ENCODE results near the gene TRIM38. TPM values are rescaled to one million over a fixed set of nuclear protein-coding genes. Genes with fewer than 3 reads are reported as not detected.

TRIM38 gene
- total and polyA plus RNA-seq, 2 donors (not counting 3 experiments of a cell fraction or from before 2014, with no cell fraction given): 5.1 to 13.2 TPM

DNA sequence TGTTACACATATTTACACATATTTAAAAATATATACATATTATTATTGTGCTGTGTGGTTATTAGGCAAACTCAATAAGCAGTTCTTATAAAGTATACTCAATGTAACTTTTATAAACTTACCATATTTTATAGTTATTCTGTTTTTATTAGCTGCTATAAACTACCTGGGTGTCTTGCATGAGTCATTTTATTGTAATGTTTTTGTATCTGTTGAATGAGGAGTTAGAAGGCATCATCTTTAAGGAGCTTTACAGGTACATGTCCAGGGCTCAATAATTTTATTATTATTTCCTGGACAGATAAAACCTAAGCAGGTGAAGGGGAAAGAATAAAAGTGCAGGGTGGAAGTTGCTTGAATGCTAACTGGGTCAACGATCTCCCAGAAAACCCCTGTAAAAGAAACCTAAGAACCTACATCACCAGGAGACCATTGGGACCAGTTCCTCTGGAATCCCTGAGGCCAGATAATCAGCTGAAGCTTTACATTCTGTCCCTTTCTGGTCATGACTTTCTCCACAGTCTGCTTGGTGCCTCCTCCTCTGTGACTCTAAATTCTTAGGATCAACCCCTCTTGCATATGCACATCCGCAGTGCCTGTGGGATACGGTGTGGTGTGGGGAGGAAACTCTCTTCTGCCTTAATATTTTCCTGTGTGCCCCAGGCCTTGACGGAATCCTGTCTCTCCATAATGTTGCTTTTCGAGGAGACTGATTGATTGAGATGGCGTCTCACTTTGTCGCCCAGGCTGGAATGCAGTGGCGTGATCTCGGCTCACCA, 38.0 kb downstream of the TRIM38 start:
- dilution Hi-C loops (cut with MboI; ENCODE audit: extremely low pct_ligation_motif_present, low sequenced_read_pairs): no loop called here
- no peak for DNase-seq (ENCODE audit: low read depth, low spot score)
- TF ChIP-seq JUN (IDR thresholded peaks at IDR 0.05; ENCODE audit: borderline replicate concordance, insufficient read depth, insufficient read length, low read depth) (no peak), MYC (IDR thresholded peaks at IDR 0.05; ENCODE audit: low read depth, low read length) (no peak)
- TF ChIP-seq, protein P1, sequence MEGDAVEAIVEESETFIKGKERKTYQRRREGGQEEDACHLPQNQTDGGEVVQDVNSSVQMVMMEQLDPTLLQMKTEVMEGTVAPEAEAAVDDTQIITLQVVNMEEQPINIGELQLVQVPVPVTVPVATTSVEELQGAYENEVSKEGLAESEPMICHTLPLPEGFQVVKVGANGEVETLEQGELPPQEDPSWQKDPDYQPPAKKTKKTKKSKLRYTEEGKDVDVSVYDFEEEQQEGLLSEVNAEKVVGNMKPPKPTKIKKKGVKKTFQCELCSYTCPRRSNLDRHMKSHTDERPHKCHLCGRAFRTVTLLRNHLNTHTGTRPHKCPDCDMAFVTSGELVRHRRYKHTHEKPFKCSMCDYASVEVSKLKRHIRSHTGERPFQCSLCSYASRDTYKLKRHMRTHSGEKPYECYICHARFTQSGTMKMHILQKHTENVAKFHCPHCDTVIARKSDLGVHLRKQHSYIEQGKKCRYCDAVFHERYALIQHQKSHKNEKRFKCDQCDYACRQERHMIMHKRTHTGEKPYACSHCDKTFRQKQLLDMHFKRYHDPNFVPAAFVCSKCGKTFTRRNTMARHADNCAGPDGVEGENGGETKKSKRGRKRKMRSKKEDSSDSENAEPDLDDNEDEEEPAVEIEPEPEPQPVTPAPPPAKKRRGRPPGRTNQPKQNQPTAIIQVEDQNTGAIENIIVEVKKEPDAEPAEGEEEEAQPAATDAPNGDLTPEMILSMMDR (IDR thresholded peaks at IDR 0.05; ENCODE audit: extremely low read depth in 1 of 2, insufficient read depth in 1 of 2, low read depth in 1 of 2, low read length in 2 of 2): no peak
- no peak overlapping the region for H3K9ac ChIP-seq (replicated peaks; ENCODE audit: extremely low read depth, insufficient read depth, low read length)
- no peaks in the 10 kb centered on the region for H3K27me3 ChIP-seq (ENCODE audit: control insufficient read depth in 2 of 2, insufficient read depth in 2 of 2, low read length in 2 of 2)
- no peak for FAIRE-seq
- no peaks in the 10 kb centered on the region for H3K36me3 ChIP-seq (ENCODE audit: control insufficient read depth in 2 of 2, extremely low read depth in 1 of 2, insufficient read depth in 2 of 2, low read length in 2 of 2)
- BruUV-seq (replicated peaks): no TSS peak
- no peaks in the 10 kb centered on the region for H3K9me1 ChIP-seq (replicated peaks; ENCODE audit: control insufficient read depth, extremely low read depth, insufficient read depth, low read length)
- ChIA-PET POLR2A (interaction anchor here (1.2 kb wide), 1 partner anchor 20 kb away, joined by 5 read pairs; a partner anchor contains a TSS), CTCF (interaction anchor here (0.7 to 3.2 kb wide), 3 partner anchors 8 to 280 kb away, joined by 3 to 25 read pairs (median 3); no protein-coding TSS in a partner anchor)
- no peak overlapping the region for H3K4me2 ChIP-seq (ENCODE audit: insufficient read depth, low read length)
- H3K27ac ChIP-seq (ENCODE audit: insufficient read depth, low read depth, low read length): no peak overlapping the region
- no peaks in the 10 kb centered on the region for H3K4me1 ChIP-seq (ENCODE audit: control insufficient read depth, extremely low read depth, insufficient read depth, low read length)
- no peak overlapping the region for H3K4me3 ChIP-seq (replicated peaks in 1 of 3; ENCODE audit: insufficient read depth in 1 of 3, low read depth in 1 of 3, low read length in 3 of 3)
- H3K9me3 ChIP-seq (replicated peaks; ENCODE audit: control insufficient read depth, insufficient read depth, low read length): no peaks in the 10 kb centered on the region
- intact Hi-C loops (cut with micrococcal nuclease): no loop called here
- H3K79me2 ChIP-seq (ENCODE audit: control insufficient read depth, insufficient read depth, low read length): no peaks in the 10 kb centered on the region
- no peak overlapping the region for H2AFZ ChIP-seq (ENCODE audit: low read depth, low read length)
- no peaks in the 10 kb centered on the region for H4K20me1 ChIP-seq (replicated peaks; ENCODE audit: control insufficient read depth, extremely low read depth, insufficient read depth, low read length)

Measured in endothelial cell of umbilical vein (primary cell).